Keratinocyte (primary cell): ENCODE data around the gene PPP2R1A. TPM values are rescaled to one million over a fixed set of nuclear protein-coding genes. Genes with fewer than 3 reads are reported as not detected.

ENCODE experiments used
- DNase-seq: peaks from one replicate; pipeline ENCODE4 v3.0.0-alpha.2; 2011; ENCODE audit warnings: low read depth, missing footprints, low spot score
- FAIRE-seq: peaks from 2 replicates; lab custom pipeline; 2011; peaks lifted over from hg19 to GRCh38; lab: Jason Lieb, UNC
- H2AFZ ChIP-seq: 2 replicates; pipeline ENCODE4 v1.6.0; 2012; ENCODE audit warnings: low read length, control low read depth, inconsistent platforms; ENCODE audit not compliant: control insufficient read depth
- H3K27ac ChIP-seq: 2 replicates; pipeline ENCODE4 v1.5.1; 2011; ENCODE audit warnings: low read length; ENCODE audit not compliant: control insufficient read depth, insufficient read depth
- H3K27me3 ChIP-seq: 3 replicates; pipeline ENCODE4 v1.6.0; 2011; ENCODE audit warnings: low read length; ENCODE audit not compliant: control insufficient read depth, insufficient read depth; ENCODE audit errors: extremely low read depth
- H3K36me3 ChIP-seq, 2 experiments: 2 replicates in 1 of 2; 3 replicates in 1 of 2; pipeline ENCODE4 v1.5.1; 2011; ENCODE audit warnings: low read length in 2 of 2, mild to moderate bottlenecking in 1 of 2; ENCODE audit not compliant: control insufficient read depth in 2 of 2, insufficient read depth in 2 of 2; ENCODE audit errors: extremely low read depth in 1 of 2
- H3K4me1 ChIP-seq: 3 replicates; pipeline ENCODE4 v1.5.1; 2011; ENCODE audit warnings: low read length; ENCODE audit not compliant: control insufficient read depth, insufficient read depth; ENCODE audit errors: extremely low read depth
- H3K4me2 ChIP-seq: 3 replicates; pipeline ENCODE4 v1.6.0; 2011; ENCODE audit warnings: low read depth, low read length; ENCODE audit not compliant: control insufficient read depth, insufficient read depth; ENCODE audit errors: extremely low read depth
- H3K4me3 ChIP-seq, 3 experiments: fragments of 200-600 bp in 1 of 3; sonication (generic) in 1 of 3; 2 replicates in 2 of 3; 3 replicates in 1 of 3; pipeline ENCODE4 v1.5.1; 2011 to 2016; ENCODE audit warnings: low read length in 3 of 3, mild to moderate bottlenecking in 3 of 3, control low read depth in 2 of 3, inconsistent platforms in 1 of 3, low read depth in 1 of 3, mixed read lengths in 1 of 3, mixed run types in 1 of 3, moderate library complexity in 1 of 3; ENCODE audit not compliant: control insufficient read depth in 2 of 3, insufficient read depth in 2 of 3; ENCODE audit errors: extremely low read depth in 1 of 3
- H3K79me2 ChIP-seq: 2 replicates; pipeline ENCODE4 v1.6.0; 2012; ENCODE audit warnings: low read length; ENCODE audit not compliant: control insufficient read depth, insufficient read depth
- H3K9ac ChIP-seq: 3 replicates; pipeline ENCODE4 v1.6.0; 2011; ENCODE audit warnings: low read length; ENCODE audit not compliant: control insufficient read depth, insufficient read depth; ENCODE audit errors: extremely low read depth
- H3K9me1 ChIP-seq: 3 replicates; pipeline ENCODE4 v1.6.0; 2011; ENCODE audit warnings: low read length; ENCODE audit not compliant: control insufficient read depth, insufficient read depth; ENCODE audit errors: extremely low read depth
- H3K9me3 ChIP-seq: 2 replicates; pipeline ENCODE4 v1.5.1; 2012; ENCODE audit warnings: low read depth, low read length; ENCODE audit not compliant: control insufficient read depth
- H4K20me1 ChIP-seq: 3 replicates; pipeline ENCODE4 v1.6.0; 2011; ENCODE audit warnings: low read length; ENCODE audit not compliant: control insufficient read depth, insufficient read depth; ENCODE audit errors: extremely low read depth
- EZH2 ChIP-seq: IDR thresholded peaks from one replicate; pipeline ENCODE4 v1.6.1; 2012; ENCODE audit warnings: inconsistent platforms, mild to moderate bottlenecking, low read length, moderate library complexity
- dilution Hi-C: fragments of 300-500 bp; cut with MboI; formaldehyde crosslinking; loops from one replicate; pipeline ENCODE4 v1.7.0; 2020; ENCODE audit warnings: low sequenced_read_pairs; ENCODE audit not compliant: extremely low pct_ligation_motif_present
- polyA plus RNA-seq, 5 experiments: library from polyadenylated mRNA; depleted of rRNA in 3 of 5; stranded (reverse) in 3 of 5; stranded (forward) in 1 of 5; unstranded in 1 of 5; fragments of >200 nt; gene quantifications; 1 replicate in 1 of 5; 2 replicates in 3 of 5; 3 replicates in 1 of 5; pipeline versions ENCODE4 v1.2.1 to v1.2.3, GENCODE V29; 2011 to 2012; ENCODE audit warnings: missing spikeins in 2 of 5, low read depth in 1 of 5, low replicate concordance in 1 of 5
- TF ChIP-seq, protein P1 (sequence below), 3 experiments: IDR thresholded peaks in 1 of 3; conservative IDR thresholded peaks in 1 of 3; optimal IDR thresholded peaks in 1 of 3; 2 replicates in 2 of 3; 3 replicates in 1 of 3; pipeline versions ENCODE3 to v1.5.1; 2011; ENCODE audit warnings: low read length in 3 of 3, mild to moderate bottlenecking in 3 of 3, moderate library complexity in 2 of 3, control low read depth in 1 of 3, inconsistent platforms in 1 of 3; ENCODE audit not compliant: insufficient read depth in 2 of 3; ENCODE audit errors: extremely low read depth in 1 of 3

Gene PPP2R1A
- polyA plus RNA-seq, 1 donor (not counting 4 experiments of a cell fraction or from before 2014, with no cell fraction given): 130 TPM

DNA sequence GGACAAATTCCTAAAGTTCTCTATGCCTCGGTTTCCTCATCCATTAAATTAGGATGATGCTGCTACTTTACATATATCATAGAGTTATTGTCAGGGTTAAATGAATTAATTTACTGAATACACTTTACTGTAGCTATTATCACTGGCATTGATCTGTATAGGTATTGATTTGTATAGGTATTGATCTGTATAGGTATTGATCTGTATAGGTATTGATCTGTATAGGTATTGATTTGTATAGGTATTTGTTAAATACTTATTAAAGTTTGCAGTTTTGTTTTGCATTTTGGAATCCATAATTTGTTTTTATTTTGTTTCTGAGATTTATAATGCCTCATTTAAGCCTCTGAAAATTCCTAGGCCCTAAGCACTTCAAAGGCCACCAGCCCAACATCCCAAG, 2.4 kb upstream of the PPP2R1A start:
- H3K36me3 ChIP-seq: peaks cover 0 to under 1% of the 10 kb centered on the region in 2 experiments
- no peak overlapping the region for H2AFZ ChIP-seq
- H3K27ac ChIP-seq: no peak overlapping the region
- TF ChIP-seq, protein P1, sequence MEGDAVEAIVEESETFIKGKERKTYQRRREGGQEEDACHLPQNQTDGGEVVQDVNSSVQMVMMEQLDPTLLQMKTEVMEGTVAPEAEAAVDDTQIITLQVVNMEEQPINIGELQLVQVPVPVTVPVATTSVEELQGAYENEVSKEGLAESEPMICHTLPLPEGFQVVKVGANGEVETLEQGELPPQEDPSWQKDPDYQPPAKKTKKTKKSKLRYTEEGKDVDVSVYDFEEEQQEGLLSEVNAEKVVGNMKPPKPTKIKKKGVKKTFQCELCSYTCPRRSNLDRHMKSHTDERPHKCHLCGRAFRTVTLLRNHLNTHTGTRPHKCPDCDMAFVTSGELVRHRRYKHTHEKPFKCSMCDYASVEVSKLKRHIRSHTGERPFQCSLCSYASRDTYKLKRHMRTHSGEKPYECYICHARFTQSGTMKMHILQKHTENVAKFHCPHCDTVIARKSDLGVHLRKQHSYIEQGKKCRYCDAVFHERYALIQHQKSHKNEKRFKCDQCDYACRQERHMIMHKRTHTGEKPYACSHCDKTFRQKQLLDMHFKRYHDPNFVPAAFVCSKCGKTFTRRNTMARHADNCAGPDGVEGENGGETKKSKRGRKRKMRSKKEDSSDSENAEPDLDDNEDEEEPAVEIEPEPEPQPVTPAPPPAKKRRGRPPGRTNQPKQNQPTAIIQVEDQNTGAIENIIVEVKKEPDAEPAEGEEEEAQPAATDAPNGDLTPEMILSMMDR (optimal IDR thresholded peaks at IDR 0.05 in 1 of 3, IDR thresholded peaks at IDR 0.05 in 1 of 3, conservative IDR thresholded peaks at IDR 0.05 in 1 of 3; ENCODE audit: extremely low read depth in 1 of 3, insufficient read depth in 2 of 3, low read length in 3 of 3): no peak
- TF ChIP-seq EZH2: no peak
- no peak overlapping the region for H3K4me2 ChIP-seq
- H3K9me1 ChIP-seq: no peaks in the 10 kb centered on the region
- H3K27me3 ChIP-seq: no peaks in the 10 kb centered on the region
- H3K9me3 ChIP-seq: no peaks in the 10 kb centered on the region
- H3K9ac ChIP-seq: no peak overlapping the region
- dilution Hi-C loops: no loop called here
- no peak for FAIRE-seq
- no peaks in the 10 kb centered on the region for H4K20me1 ChIP-seq
- H3K4me1 ChIP-seq: peaks cover 20% of the 10 kb centered on the region
- no peak for DNase-seq
- H3K4me3 ChIP-seq: no peak overlapping the region
- peaks cover 22% of the 10 kb centered on the region for H3K79me2 ChIP-seq

DNA sequence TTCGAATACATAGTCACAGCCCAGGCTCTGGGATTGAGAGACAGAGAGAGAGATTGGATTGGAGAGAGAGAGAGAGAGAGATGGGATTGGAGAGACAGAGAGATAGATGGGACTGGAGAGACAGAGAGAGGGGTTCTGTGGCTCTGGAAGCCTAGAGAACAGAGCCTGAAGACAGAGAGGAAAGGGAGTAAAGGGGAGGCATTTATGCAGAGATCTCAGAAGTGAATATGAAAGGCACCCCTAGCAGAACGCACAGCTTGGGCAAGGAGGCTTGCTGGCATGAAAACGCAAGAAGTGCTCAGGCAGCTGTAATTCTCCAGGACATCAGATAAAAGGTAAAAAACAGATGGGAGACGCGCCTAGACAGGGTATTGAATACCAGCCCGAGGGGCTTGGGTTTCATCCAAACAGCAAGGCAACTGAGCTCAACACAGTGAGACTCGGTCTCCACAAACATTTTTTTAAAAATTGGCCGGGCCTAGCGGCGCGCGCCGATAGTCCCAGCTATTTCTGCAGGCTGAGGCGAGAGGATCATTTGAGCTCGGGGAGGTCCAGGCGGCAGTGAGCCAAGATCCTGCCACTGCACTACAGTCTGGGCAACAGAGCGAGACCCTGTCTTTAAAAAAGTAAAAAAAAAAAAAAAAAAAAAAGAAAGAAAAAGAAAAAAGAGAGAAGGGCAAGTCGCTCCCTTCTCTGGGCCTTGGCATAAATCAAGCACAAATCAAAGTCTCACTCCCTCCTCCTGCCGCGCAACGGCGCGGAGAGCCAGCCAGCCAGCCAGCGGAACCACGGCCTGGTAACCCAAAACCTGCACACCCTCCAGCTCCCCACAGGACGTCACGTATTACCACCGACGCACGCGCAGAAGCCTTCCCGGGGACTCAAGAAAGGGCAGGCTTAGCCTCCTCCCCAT, 774 bp upstream of the PPP2R1A start:
- H3K4me2 ChIP-seq: peak overlapping the region; percentile 80
- peak; percentile 71 for FAIRE-seq
- dilution Hi-C loops: no loop called here
- H3K27me3 ChIP-seq: no peaks in the 10 kb centered on the region
- peaks cover under 1% of the 10 kb centered on the region for H4K20me1 ChIP-seq
- peak overlapping the region; percentile 41 for H2AFZ ChIP-seq
- H3K4me1 ChIP-seq: peaks cover 20% of the 10 kb centered on the region
- H3K9me3 ChIP-seq: no peaks in the 10 kb centered on the region
- peak overlapping the region; percentile 37 to 74 (median 65) for H3K4me3 ChIP-seq
- DNase-seq: no peak
- H3K27ac ChIP-seq: peak overlapping the region; percentile 55
- H3K36me3 ChIP-seq: peaks cover 5 to 7% of the 10 kb centered on the region in 2 experiments
- H3K79me2 ChIP-seq: peaks cover 39% of the 10 kb centered on the region
- TF ChIP-seq, protein P1 (optimal IDR thresholded peaks at IDR 0.05 in 1 of 3, IDR thresholded peaks at IDR 0.05 in 1 of 3, conservative IDR thresholded peaks at IDR 0.05 in 1 of 3; ENCODE audit: extremely low read depth in 1 of 3, insufficient read depth in 2 of 3, low read length in 3 of 3): no peak
- no peak for TF ChIP-seq EZH2
- peak overlapping the region; percentile 78 for H3K9ac ChIP-seq
- peaks cover 2% of the 10 kb centered on the region for H3K9me1 ChIP-seq
